ENCODE data around the gene SMIM41.
"Not testable (repeated sequence)": the region's sequence is repeated elsewhere in the genome, so short reads cannot be mapped to it uniquely, and the experiment has no call there.

Gene SMIM41

DNA sequence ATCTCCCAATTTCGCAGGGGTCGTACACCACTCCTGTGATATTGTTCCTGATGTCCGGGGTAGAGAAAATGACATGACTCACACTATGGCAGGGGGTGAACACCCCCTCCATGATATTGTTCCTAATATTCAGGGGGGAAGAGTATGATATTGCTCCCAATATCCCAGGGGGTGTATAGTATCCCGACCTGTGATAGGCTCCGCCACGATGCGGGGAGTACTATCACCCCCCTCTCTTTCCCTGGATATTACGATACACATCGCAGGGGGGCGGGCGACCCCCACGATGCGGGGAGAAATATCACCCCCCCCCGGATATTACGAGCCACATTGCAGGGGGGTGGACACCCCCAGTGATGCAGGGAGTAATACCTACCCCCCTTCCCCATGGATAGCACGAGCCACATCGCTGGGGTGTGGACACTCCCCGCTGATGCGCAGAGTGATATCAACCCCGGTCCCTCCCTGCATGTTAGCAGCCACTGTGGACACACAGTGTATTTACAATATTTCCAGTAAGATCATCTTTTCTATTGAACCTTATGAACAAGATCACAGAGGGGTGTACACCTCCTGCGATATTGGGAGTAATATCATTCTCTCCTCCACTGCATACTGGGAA, 17.7 kb downstream of the SMIM41 start:
- Histone ChIP-seq H3K9me3 (ENCODE audit: control insufficient read depth, low read length) (no peaks in the 10 kb centered on the region), H3K27ac (no peak overlapping the region), H3K79me2 (no peaks in the 10 kb centered on the region), H3K4me3 (ENCODE audit: low read depth, low read length) (no peak overlapping the region), H3K4me2 (ENCODE audit: low read length) (no peak overlapping the region), H3K27me3 (ENCODE audit: control insufficient read depth, insufficient read depth, low read length) (no peaks in the 10 kb centered on the region), H2AFZ (no peak overlapping the region), H3K9ac (no peak overlapping the region), H3K36me3 (ENCODE audit: control insufficient read depth, insufficient read depth, low read length) (no peaks in the 10 kb centered on the region), H3K4me1 (no peaks in the 10 kb centered on the region)
- TF ChIP-seq, protein P1, sequence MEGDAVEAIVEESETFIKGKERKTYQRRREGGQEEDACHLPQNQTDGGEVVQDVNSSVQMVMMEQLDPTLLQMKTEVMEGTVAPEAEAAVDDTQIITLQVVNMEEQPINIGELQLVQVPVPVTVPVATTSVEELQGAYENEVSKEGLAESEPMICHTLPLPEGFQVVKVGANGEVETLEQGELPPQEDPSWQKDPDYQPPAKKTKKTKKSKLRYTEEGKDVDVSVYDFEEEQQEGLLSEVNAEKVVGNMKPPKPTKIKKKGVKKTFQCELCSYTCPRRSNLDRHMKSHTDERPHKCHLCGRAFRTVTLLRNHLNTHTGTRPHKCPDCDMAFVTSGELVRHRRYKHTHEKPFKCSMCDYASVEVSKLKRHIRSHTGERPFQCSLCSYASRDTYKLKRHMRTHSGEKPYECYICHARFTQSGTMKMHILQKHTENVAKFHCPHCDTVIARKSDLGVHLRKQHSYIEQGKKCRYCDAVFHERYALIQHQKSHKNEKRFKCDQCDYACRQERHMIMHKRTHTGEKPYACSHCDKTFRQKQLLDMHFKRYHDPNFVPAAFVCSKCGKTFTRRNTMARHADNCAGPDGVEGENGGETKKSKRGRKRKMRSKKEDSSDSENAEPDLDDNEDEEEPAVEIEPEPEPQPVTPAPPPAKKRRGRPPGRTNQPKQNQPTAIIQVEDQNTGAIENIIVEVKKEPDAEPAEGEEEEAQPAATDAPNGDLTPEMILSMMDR (IDR thresholded peaks at IDR 0.05), result no peak

DNA sequence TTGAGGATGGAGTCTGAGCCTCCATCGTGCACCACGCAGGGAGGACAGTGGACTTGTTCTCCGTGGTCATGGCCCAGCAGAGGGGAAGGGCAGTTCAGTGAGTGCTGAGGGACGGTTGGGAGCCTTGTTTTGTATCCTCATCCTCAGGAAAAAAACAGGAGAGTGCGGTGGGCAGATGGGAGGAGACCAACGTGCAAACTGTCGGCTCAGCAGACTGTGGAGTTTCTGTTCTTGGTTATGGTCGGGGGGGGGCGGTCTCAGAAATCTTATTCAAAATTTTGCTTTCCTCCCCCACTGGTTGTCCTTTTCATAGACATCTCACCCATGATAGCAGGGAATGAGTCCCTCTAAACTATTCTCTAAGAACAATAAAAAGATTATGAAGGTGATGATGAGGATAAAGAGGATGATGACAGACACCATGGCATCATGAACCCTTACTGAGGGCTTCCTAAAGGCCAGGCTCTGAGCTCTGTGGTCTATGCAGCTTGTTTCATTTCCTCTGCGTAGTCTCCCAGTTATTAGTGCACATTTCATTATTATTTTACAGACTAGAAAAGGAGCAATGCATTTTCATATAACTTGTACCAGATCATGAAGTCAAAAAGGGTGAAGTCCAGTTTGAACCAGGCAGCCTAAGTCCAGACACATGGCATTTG, 25.1 kb downstream of the SMIM41 start:
- H3K4me3 ChIP-seq (ENCODE audit: low read depth, low read length); H3K4me2 ChIP-seq (ENCODE audit: low read length); H3K4me1 ChIP-seq; H3K27me3 ChIP-seq (ENCODE audit: control insufficient read depth, insufficient read depth, low read length); H3K9me3 ChIP-seq (ENCODE audit: control insufficient read depth, low read length); H2AFZ ChIP-seq; H3K79me2 ChIP-seq; H3K36me3 ChIP-seq (ENCODE audit: control insufficient read depth, insufficient read depth, low read length); H3K27ac ChIP-seq; H3K9ac ChIP-seq: not testable (repeated sequence)

DNA sequence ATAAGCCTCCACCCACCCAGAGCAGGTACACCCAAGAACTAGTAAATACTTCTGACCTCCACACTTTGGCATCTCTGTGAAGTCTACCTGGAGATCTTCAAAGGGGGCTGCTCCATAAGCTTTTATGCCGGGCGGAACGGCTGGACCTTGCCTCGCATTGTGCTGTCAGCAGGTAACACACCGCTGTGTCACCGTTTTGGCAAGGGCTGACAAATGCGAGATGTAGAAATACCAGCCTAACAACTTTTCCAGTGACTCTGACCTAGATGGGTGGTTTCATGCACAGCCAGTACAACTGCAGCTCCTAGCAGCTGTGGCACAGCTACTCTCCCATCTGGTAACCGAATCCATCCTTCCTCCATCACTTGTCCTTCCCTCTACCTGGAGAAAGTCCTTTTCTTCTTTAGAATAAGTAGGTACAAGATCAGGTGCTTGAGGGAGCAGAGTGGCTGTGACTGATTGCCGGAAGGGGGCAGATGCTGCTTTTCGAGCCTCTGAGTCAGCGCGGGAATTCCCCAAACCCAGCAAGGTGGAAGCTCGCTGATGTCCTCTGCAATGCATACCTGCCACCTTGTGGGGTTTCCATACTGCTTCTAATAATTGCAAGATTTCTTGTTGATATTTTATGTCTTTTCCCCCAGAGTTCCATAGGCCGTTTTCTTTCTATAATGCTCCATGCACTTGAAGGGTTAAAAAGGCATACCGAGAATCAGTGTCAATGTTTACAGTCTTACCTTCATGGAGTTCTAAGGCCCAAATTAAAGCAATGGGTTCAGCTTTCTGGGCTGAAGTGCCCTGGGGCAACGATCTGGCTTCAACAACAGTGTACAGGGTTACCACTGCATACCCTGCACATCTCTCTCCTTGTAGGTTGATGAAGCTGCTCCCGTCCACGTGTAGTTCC, 37.0 kb downstream of the SMIM41 start:
- not testable (repeated sequence) for H3K9ac ChIP-seq; H3K9me3 ChIP-seq (ENCODE audit: control insufficient read depth, low read length); H3K79me2 ChIP-seq; H3K36me3 ChIP-seq (ENCODE audit: control insufficient read depth, insufficient read depth, low read length); H3K27me3 ChIP-seq (ENCODE audit: control insufficient read depth, insufficient read depth, low read length)
- Histone ChIP-seq H3K4me2 (ENCODE audit: low read length) (peak overlapping the region; percentile 54), H3K4me3 (ENCODE audit: low read depth, low read length) (peak overlapping the region; percentile 13), H2AFZ (peak overlapping the region; percentile 47), H3K27ac (peak overlapping the region; percentile 99), H3K4me1 (peaks cover 43% of the 10 kb centered on the region)
- TF ChIP-seq, protein P1 (IDR thresholded peaks at IDR 0.05), result peak; percentile 52

DNA sequence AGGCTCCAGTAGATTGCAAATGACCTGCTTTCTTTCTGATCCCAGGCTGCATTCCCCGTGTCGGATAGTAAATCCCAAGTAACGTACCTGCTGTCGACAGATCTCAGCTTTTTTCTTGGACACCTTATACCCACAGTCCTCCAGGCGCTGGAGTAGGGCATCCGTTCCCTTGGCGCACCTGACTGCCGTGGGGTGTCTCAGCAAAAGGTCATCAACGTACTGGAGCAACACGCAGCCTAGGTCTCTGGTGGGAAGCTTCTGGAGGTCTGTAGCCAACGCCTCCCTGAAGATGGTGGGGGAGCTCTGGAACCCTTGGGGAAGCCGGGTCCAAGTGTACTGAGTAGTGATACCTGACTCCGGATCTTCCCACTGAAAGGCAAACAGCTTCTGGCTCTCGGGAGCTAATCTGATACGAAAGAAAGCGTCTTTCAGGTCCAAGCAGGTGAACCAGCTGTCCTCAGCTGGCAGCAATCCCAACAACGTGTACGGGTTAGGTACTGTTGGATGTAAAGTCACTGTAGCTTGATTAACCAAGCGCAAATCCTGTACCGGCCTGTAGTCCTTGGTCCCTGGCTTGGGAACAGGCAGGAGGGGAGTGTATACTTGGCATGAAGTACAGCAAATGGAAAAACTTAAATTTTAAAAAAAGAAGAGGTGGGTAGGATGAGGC, 38.4 kb downstream of the SMIM41 start:
- not testable (repeated sequence) for H3K27me3 ChIP-seq (ENCODE audit: control insufficient read depth, insufficient read depth, low read length); H3K36me3 ChIP-seq (ENCODE audit: control insufficient read depth, insufficient read depth, low read length); H3K9me3 ChIP-seq (ENCODE audit: control insufficient read depth, low read length); H3K79me2 ChIP-seq; H3K9ac ChIP-seq; H3K4me3 ChIP-seq (ENCODE audit: low read depth, low read length)
- Histone ChIP-seq H3K27ac (peak overlapping the region; percentile 99), H3K4me1 (peaks cover 46% of the 10 kb centered on the region), H2AFZ (peak overlapping the region; percentile 61), H3K4me2 (ENCODE audit: low read length) (peak overlapping the region; percentile 16)

DNA sequence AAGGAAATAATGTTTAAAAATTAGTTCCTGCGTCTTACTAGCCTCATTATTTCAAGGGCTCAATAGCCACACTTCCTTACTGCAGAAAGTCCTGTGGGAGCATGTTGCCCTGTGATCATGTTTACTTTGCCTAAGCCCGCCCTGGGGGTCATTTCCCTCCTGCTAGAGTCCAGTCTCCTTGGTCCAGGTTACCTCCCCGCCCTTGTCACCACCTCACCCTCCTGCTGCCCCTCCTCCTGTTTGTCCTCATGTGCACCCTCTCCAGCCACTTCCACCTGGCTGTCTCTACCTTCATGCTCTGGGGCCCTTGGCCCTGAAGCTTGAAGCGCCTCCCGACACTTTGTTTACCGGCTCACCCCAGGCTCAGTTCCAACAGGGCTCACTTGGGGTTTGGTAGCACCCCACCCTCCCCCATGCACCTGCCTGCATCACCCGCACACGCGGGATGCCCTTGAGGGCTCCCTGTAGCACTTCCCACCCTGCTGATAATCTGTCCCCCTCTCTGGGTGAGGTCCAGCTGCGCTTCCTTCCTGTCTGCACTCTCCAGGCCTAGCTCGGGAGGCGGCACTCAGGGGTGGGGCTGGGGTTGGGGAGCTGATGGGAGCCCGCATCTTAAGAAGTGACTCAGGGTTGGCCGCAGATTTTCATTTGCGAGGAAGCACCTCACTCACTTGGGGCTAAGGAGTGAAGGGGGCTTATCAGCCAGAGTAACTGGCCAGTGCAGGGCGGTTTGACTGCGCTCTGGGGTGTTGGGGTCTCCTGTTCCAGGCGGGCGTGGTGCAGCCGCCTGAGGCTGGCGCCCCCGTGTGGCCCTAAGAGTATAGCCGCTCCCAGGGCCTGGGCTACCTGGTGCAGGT, 40.1 kb downstream of the SMIM41 start:
- H2AFZ ChIP-seq, result peak overlapping the region; percentile 82
- peak overlapping the region; percentile 99 for H3K27ac ChIP-seq
- H3K9me3 ChIP-seq (ENCODE audit: control insufficient read depth, low read length), result no peaks in the 10 kb centered on the region
- no peaks in the 10 kb centered on the region for H3K79me2 ChIP-seq
- H3K36me3 ChIP-seq (ENCODE audit: control insufficient read depth, insufficient read depth, low read length), result no peaks in the 10 kb centered on the region
- peak overlapping the region; percentile 43 for H3K4me2 ChIP-seq (ENCODE audit: low read length)
- TF ChIP-seq, protein P1 (IDR thresholded peaks at IDR 0.05), result peak; percentile 82
- peak overlapping the region; percentile 2 for H3K4me3 ChIP-seq (ENCODE audit: low read depth, low read length)
- H3K27me3 ChIP-seq (ENCODE audit: control insufficient read depth, insufficient read depth, low read length), result no peaks in the 10 kb centered on the region
- peaks cover 46% of the 10 kb centered on the region for H3K4me1 ChIP-seq
- no peak overlapping the region for H3K9ac ChIP-seq
